Endodermal cell (in vitro differentiated cells): ENCODE data around the gene COL9A3. TPM values are rescaled to one million over a fixed set of nuclear protein-coding genes. Genes with fewer than 3 reads are reported as not detected.
"Not testable (repeated sequence)": the region's sequence is repeated elsewhere in the genome, so short reads cannot be mapped to it uniquely, and the experiment has no call there.

Experiments used
- DNase-seq: peaks from one replicate; pipeline ENCODE4 v3.0.0-alpha.2; 2017
- H3K27ac ChIP-seq: 2 replicates; pipeline ENCODE4 v1.5.1; 2013; ENCODE audit warnings: mild to moderate bottlenecking, low read depth, low read length, moderate library complexity
- H3K27me3 ChIP-seq: 2 replicates; pipeline ENCODE4 v1.6.1; 2013; ENCODE audit warnings: mild to moderate bottlenecking, low read length, moderate library complexity; ENCODE audit not compliant: insufficient read depth, control insufficient read depth, poor library complexity, severe bottlenecking
- H3K36me3 ChIP-seq: 2 replicates; pipeline ENCODE4 v1.7.0; 2013; ENCODE audit warnings: mild to moderate bottlenecking, low read length, moderate library complexity; ENCODE audit not compliant: control insufficient read depth, insufficient read depth
- H3K4me1 ChIP-seq: one replicate; pipeline ENCODE4 v1.7.0; 2013; ENCODE audit warnings: low read length; ENCODE audit not compliant: control insufficient read depth, insufficient read depth
- H3K4me3 ChIP-seq: 2 replicates; pipeline ENCODE4 v1.5.1; 2013; ENCODE audit warnings: mild to moderate bottlenecking, low read length, moderate library complexity
- H3K9ac ChIP-seq: 2 replicates; pipeline ENCODE4 v1.6.1; 2013; ENCODE audit warnings: mild to moderate bottlenecking, low read length, moderate library complexity; ENCODE audit not compliant: poor library complexity, severe bottlenecking; ENCODE audit errors: extremely low read depth
- H3K9me3 ChIP-seq: 2 replicates; pipeline ENCODE4 v1.6.1; 2013; ENCODE audit warnings: mild to moderate bottlenecking, low read length, moderate library complexity; ENCODE audit not compliant: control insufficient read depth
- H3K27ac Mint-ChIP-seq: 2 replicates; pipeline ENCODE4 v1.8.0; 2020; ENCODE audit warnings: mixed read lengths
- H3K27me3 Mint-ChIP-seq: 2 replicates; pipeline ENCODE4 v1.8.0; 2021; ENCODE audit warnings: mild to moderate bottlenecking, mixed read lengths; ENCODE audit not compliant: insufficient read depth
- H3K36me3 Mint-ChIP-seq: 2 replicates; pipeline ENCODE4 v1.8.0; 2020; ENCODE audit warnings: low read depth, mixed read lengths
- H3K4me1 Mint-ChIP-seq: 2 replicates; pipeline ENCODE4 v1.8.0; 2020; ENCODE audit warnings: mixed read lengths
- H3K4me3 Mint-ChIP-seq: 2 replicates; pipeline ENCODE4 v1.8.0; 2020; ENCODE audit warnings: mild to moderate bottlenecking, moderate library complexity, mixed read lengths
- H3K9me3 Mint-ChIP-seq: 2 replicates; pipeline ENCODE4 v1.8.0; 2020; ENCODE audit warnings: mild to moderate bottlenecking, mixed read lengths
- CTCF ChIP-seq: fragments of 200-600 bp; sonication (generic); conservative IDR thresholded peaks from 2 replicates; pipeline ENCODE4 v1.5.0; 2021; ENCODE audit warnings: antibody characterized with exemption, mild to moderate bottlenecking
- WGBS, 2 experiments: methylation state at CpG; one replicate each; pipeline versions ENCODE4 v1.1.5 to v1.1.7; 2013; ENCODE audit warnings: missing lambda C conversion rate in 2 of 2, mixed read lengths in 1 of 2; ENCODE audit not compliant: insufficient coverage in 1 of 2, insufficient read length in 1 of 2; 5-methylcytosine and 5-hydroxymethylcytosine counted together
- total RNA-seq, 2 donors: library from RNA; stranded (reverse); fragmentation: NEBNext Ultra II Directional in 1 of 2; extraction: Animal tissue kit (Norgen Biotek cat#: 25700) in 1 of 2; gene quantifications; 2 replicates in 1 of 2; 3 replicates in 1 of 2; pipeline ENCODE4 v1.2.1, GENCODE V29; 2021

The COL9A3 gene
- total RNA-seq, 2 donors from 2014 or later: 48.9 to 133 TPM

- H3K27me3 ChIP-seq: no peaks in the 10 kb centered on the region
- peak; percentile 16 for TF ChIP-seq CTCF
- WGBS, 2 experiments: 90 to 94% methylated on average over 6 to 22 of the region's 22 CpGs
- no peak overlapping the region for H3K9ac ChIP-seq
- H3K4me1 Mint-ChIP-seq: no peaks in the 10 kb centered on the region
- no peak overlapping the region for H3K4me3 Mint-ChIP-seq
- no peak overlapping the region for H3K27ac ChIP-seq
- peaks cover 69% of the 10 kb centered on the region for H3K36me3 ChIP-seq
- H3K4me3 ChIP-seq: no peak overlapping the region
- peak; percentile 65 for DNase-seq
- no peaks in the 10 kb centered on the region for H3K9me3 Mint-ChIP-seq
- H3K36me3 Mint-ChIP-seq: peaks cover 44% of the 10 kb centered on the region
- no peaks in the 10 kb centered on the region for H3K4me1 ChIP-seq
- H3K27me3 Mint-ChIP-seq: no peaks in the 10 kb centered on the region
- no peaks in the 10 kb centered on the region for H3K9me3 ChIP-seq
- H3K27ac Mint-ChIP-seq: peak overlapping the region; percentile 33
Observed at GRCh38 chr20:62850333-62850974, 33.6 kb downstream of the COL9A3 start.

- no peak for DNase-seq
- 97 to 100% methylated on average over 2 to 8 of the region's 8 CpGs for WGBS, 2 experiments
- H3K9me3 ChIP-seq: no peaks in the 10 kb centered on the region
- no peak overlapping the region for H3K4me3 ChIP-seq
- no peak overlapping the region for H3K9ac ChIP-seq
- Mint-ChIP-seq H3K4me3 (no peak overlapping the region), H3K27me3 (no peaks in the 10 kb centered on the region), H3K36me3 (peaks cover 45% of the 10 kb centered on the region), H3K9me3 (no peaks in the 10 kb centered on the region), H3K27ac (no peak overlapping the region), H3K4me1 (no peaks in the 10 kb centered on the region)
- H3K36me3 ChIP-seq: peaks cover 64% of the 10 kb centered on the region
- H3K27me3 ChIP-seq: no peaks in the 10 kb centered on the region
- TF ChIP-seq CTCF: no peak
- H3K4me1 ChIP-seq: no peaks in the 10 kb centered on the region
- H3K27ac ChIP-seq: no peak overlapping the region
Observed at GRCh38 chr20:62852196-62852595, 35.3 kb downstream of the COL9A3 start.

- H3K27ac ChIP-seq: no peak overlapping the region
- Mint-ChIP-seq H3K27me3 (no peaks in the 10 kb centered on the region), H3K4me3 (no peak overlapping the region), H3K36me3 (peaks cover 45% of the 10 kb centered on the region), H3K4me1 (no peaks in the 10 kb centered on the region), H3K9me3 (no peaks in the 10 kb centered on the region), H3K27ac (no peak overlapping the region)
- WGBS, 2 experiments: 92% methylated on average over 6 to 12 of the region's 12 CpGs
- no peak overlapping the region for H3K4me3 ChIP-seq
- H3K9me3 ChIP-seq: no peaks in the 10 kb centered on the region
- no peak for DNase-seq
- no peaks in the 10 kb centered on the region for H3K4me1 ChIP-seq
- TF ChIP-seq CTCF: no peak
- H3K36me3 ChIP-seq: peaks cover 69% of the 10 kb centered on the region
- H3K9ac ChIP-seq: no peak overlapping the region
- H3K27me3 ChIP-seq: no peaks in the 10 kb centered on the region
Observed at GRCh38 chr20:62852841-62853240, 36.0 kb downstream of the COL9A3 start.

GRCh38 chr20:62853304-62853703, 36.5 kb downstream of the COL9A3 start:
- peaks cover 41% of the 10 kb centered on the region for H3K36me3 Mint-ChIP-seq

More at GRCh38 chr20:62853304-62853703, 36.5 kb downstream of the COL9A3 start:
- H3K4me3 Mint-ChIP-seq, H3K4me1 ChIP-seq, H3K27ac ChIP-seq, H3K27ac Mint-ChIP-seq, H3K9me3 ChIP-seq, H3K4me3 ChIP-seq, H3K4me1 Mint-ChIP-seq, DNase-seq, H3K27me3 Mint-ChIP-seq, H3K27me3 ChIP-seq, H3K9ac ChIP-seq, H3K9me3 Mint-ChIP-seq: not testable (repeated sequence)
- 82 to 99% methylated on average over 3 to 4 of the region's 6 CpGs for WGBS, 2 experiments
- H3K36me3 ChIP-seq: peaks cover 69% of the 10 kb centered on the region
